ENCODE measurements around the gene SOWAHC.
"Not testable (repeated sequence)": the region's sequence is repeated elsewhere in the genome, so short reads cannot be mapped to it uniquely, and the experiment has no call there.

The SOWAHC gene

DNA sequence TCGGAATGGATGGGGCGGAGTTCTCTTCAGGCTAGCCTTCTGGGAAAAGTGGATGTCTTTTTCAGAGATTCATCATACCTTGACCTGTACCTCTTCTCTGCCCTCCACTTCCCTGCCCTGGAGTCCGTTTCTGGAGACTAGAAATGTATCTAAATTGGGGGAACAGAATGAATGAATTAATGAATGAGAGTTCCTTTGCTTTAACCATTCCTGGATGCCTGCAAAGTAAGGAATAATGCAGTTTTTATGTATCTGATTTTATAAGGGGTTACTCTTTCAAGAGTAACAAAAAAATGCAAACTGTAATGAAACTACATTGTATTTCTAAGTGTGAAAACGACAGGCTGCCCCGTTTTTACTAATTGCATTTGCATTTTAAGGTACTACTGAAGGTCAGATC is 2.0 kb downstream of the SOWAHC start:
- no peak for DNase-seq

DNA sequence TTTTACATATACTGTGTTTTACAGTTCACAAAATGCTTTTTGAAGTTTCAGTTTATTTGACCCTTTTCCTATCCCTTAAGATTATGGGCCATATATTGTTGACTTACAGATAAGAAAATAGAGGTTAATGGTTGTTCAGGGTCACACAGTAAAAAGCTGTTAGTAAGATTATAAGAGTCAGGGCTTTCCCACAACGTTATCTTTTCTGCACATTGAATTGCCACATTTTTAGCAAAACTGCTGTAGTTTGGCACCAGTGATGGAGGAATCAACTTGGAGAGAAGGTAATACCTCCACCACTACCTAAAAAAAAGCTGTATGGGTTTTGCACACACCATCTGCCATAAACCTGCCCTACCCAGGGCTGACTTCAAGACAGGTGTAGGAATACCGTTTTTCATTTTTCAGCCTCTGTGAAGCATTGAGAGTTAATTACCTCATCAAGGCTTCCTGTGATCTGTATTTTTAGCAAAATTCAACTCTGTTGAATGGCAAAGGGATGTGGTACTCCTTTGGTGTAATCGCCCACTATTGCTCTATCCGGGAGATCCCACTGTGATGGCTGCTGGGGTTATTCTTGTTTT is 5.0 kb downstream of the SOWAHC start:
- DNase-seq = no peak

- DNase-seq = no peak
Measured at GRCh38 chr2:109623297-109623696, 9.1 kb downstream of the SOWAHC start.

DNA sequence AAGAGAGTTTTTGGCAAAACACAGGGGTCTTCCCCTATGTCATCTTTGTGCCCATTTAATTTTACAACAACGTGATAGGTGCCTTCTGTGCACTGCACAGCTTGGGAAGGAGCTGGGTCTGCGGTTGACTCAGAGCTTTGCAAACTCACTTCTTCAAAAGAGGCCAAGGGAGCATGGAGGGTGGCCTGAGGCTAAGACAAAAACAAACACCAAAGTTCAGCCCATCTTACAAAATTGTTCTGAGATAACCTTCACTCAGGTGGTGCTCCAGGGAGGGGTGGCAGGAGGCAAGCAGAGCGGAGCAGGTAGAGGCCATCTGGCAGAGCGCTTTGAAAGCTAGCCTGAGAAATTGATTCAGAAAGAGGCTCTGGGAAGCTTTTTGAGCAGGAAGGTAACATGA is 9.8 kb downstream of the SOWAHC start:
- DNase-seq = no peak

DNA sequence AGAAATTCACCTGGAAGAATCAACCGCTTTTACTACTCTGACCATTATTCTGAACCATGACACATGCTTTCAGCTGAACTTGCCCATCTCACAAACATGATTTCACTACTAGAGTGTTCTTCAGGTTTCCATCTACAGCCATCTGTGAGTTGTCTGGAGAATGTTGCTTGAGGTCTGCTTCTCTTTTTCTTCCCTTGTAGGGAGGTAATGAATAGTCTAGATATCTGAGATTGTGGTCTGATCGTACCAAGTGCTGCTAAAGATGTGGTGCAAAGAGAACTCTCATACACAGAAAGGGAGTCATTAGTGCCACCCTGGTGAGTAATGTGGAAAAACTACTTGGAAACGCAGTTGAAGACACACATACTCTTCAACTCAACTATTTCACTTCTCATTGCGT is 10.2 kb downstream of the SOWAHC start:
- no peak for DNase-seq

GRCh38 chr2:109628321-109628720 is 14.2 kb downstream of the SOWAHC start:
- not testable (repeated sequence) for DNase-seq

- no peak for DNase-seq
Measured at GRCh38 chr2:109629867-109630266, 15.7 kb downstream of the SOWAHC start.

- no peak for DNase-seq
Measured at GRCh38 chr2:109630441-109631430, 16.6 kb downstream of the SOWAHC start.

DNA sequence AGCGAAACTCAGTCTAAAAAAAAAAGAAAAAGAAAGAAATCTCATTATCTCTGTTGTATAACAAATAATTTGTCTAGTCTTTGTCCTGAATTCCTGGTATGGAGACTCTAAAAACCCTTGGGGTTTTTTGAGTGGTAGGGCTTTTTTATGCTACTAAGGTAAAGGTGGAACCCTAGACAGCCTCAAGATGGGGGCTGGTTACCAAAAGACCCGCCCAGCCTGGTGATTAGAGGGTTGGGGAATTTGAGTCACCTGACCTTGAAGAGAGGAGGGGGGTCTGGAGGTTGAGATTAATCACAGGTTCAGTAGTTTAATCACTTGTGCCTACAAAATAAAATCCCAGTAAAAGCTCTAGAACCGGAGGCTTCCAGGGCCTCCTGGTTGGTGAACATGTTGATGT is 17.6 kb downstream of the SOWAHC start:
- no peak for DNase-seq

GRCh38 chr2:109632158-109632789 is 18.1 kb downstream of the SOWAHC start:
- DNase-seq = no peak

DNA sequence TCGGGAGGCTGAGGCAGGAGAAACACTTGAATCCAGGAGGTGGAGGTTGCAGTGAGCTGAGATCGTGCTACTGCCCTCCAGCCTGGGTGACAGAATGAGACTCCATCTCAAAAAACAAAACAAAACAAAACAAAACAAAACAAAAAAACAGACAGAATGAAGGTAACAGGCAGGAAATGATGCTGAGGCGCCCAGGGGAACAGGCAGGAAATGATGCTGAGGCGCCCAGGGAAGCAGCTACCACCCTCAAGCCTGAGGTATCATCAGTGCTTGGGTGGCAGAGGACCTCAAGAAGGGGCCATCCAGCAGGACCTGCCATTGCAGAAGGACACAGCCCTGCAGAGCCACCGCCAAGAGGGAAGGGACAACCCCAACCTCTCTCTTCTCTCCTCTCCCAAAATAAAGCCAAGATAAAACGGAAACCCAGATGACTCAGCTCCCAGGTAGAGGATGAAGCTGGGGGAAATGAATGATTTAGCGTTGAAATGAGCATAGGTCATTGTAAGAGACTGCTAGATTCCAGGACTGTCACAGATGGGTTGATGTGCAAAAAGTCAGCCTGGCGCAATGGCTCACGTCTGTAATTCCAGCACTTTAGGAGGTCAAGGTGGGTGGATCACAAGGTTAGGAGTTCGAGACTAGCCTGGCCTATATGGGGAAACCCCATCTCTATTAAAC is 19.3 kb downstream of the SOWAHC start:
- no peak for DNase-seq

DNA sequence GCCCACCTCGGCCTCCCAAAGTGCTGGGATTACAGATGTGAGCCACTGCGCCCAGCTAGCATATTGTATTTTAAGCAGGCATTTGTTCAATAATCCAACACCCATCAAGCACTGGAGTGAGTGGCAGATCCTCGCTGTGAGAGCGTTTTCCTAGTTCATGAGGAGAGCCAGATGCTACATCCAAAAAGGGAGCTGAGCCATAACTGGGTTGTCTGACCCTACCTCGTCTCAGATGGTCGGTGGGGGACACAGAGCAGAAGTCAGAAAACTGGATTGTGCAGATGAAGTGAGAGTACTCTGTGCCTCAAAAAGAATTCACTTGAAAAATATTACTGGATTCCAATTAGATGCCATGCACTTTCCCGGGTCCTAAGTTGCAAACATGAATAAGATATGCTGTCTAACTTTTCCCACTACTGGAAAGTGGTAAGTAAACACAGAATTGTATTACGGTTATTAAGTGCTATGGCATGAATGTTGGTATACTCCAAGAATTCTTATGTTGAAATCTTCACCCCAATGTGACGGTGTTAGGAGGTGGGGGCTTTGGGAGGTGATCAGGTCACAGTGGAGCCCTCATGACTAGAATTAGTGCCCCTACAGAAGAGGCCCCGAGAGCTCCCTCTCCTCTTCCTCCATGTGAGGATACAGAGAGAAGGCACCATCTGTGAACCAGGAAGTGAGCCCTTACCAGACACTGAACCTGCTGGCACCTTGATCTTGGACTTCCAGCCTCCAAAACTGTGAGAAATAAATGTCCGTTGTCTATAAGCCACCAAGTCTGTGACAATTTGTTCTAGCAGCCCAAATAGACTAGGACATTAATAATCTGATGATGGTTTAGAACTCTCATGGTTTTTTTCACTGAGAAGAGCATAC is 21.5 kb downstream of the SOWAHC start:
- DNase-seq = no peak

DNA sequence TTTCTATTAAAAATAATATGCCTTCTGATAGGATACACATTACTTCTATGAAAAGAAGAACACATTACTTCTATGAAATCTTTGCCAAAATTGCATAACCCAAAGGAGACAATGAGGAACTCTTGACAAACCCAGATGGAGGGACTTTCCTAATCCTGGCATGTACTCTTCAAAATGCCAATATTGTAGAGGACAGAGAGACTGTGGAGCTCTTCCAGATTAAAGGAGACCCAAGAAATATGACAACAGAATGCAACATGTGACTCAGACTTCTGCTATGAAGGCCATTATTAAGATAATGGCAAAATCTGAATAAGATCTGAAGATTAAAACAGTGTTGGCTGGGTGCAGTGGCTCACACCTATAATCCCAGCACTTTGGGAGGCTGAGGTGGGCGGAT is 22.2 kb downstream of the SOWAHC start:
- DNase-seq = no peak

GRCh38 chr2:109637749-109638570 is 23.8 kb downstream of the SOWAHC start:
- no peak for DNase-seq

DNA sequence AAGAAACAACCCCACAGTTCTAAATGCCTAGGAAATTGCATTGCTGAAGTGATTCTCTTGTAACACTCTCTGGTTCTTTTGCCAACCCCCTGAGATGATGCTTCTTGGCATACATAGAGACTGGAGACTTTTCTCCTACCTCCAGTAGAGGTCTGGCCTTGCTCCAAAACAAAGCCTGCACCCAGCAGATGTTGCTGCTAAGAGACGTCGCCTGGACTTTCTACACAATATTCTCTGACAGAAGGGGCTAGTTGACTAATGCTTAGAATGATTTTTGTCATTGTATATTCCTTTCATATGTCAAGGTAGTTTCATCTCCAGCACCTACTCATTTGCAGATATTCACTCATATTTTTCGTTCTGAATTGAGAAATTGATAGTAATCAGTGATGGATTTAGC is 24.6 kb downstream of the SOWAHC start:
- peak; percentile 35 for DNase-seq

- not testable (repeated sequence) for DNase-seq
Measured at GRCh38 chr2:109640000-109640399, 25.8 kb downstream of the SOWAHC start.

- no peak for DNase-seq
Measured at GRCh38 chr2:109644571-109645275, 30.6 kb downstream of the SOWAHC start.

- DNase-seq = no peak
Measured at GRCh38 chr2:109645412-109646184, 31.4 kb downstream of the SOWAHC start.

DNA sequence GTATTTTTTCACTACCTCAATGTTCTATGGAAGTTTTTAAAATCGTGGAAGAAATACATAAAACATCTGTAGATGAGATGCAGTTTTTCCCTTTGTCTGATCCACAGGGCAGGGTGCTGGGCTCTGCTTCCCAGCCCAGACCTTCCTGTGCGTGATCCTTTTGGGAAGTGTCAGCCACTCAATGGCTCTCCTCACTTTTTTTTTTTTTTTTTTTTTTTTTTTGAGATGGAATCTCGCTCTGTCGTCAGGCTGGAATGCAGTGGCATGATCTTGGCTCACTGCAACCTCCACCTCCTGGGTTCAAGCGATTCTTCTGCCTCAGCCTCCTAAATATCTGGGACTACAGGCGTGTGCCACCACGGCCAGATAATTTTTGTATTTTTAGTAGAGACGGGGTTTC is 32.8 kb downstream of the SOWAHC start:
- DNase-seq = no peak

- no peak for DNase-seq
Measured at GRCh38 chr2:109647636-109648035, 33.5 kb downstream of the SOWAHC start.

Measured in SHP77 treated with DMSO at 0.1 percent for 48 hours (cell line).